ENCODE results near the gene GIT1. TPM values are rescaled to one million over a fixed set of nuclear protein-coding genes. Genes with fewer than 3 reads are reported as not detected.
A peak's percentile ranks its signal among the peaks of the same experiment; 100 is the strongest.

Gene GIT1
- total and polyA plus RNA-seq, 2 of the 13 experiments (the other 11 are each of a cell fraction or from before 2014, with no cell fraction given): 14.2 to 30.8 TPM

DNA sequence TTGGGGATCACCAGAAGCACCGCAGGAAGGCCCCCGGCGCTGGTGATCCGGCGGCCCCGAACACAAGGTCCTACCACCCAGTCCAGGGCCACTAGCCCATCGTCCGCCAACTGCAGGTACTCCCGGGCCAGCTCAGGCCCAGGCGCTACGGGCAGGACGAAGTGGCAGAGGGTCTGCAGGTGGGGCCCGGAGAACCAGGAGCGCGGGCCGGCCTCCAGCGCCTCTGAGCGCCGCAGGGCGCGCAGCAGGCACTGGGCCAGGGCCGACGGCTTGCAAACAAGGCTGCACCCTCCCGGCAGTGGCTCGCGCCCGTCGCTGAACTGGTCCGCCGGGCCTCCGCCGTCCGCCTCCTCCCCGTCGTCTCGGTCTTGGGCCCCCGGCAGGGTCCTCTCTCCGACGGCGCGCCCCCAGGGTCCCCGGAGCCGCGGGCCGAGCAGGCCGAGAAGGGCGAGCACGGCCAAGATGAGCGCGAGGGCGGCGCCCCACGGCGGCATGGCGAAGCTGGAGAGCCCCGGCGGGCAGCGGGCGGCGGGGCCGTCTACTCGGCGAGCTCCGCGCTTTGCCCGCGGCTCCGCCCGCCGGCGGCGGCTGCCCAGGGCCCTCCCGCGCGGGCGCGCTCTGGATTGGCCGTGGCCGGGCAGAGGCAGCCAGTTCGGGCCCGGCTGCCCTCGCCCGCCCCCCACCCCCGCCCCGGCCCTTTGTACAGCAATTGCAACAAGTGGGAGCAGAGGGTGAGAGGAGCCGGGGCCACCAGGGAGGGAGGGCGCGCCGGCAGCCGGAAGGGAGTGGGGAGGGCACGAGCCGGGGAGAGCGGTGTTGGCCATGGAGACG lies 22.8 kb downstream of the GIT1 start, which contains the start of gene ABHD15 (continued):
- TF ChIP-seq ZNF263 (CRISPR knock-in tag; IDR thresholded peaks at IDR 0.05) (0 out of 2 replicates have a peak, but pooled peaks have one; percentile 3), ZNF878 (CRISPR knock-in tag; IDR thresholded peaks at IDR 0.05) (no peak), NCOR1 (IDR thresholded peaks at IDR 0.05; ENCODE audit: borderline replicate concordance, low read length) (no peak), ZNF772 (CRISPR knock-in tag; IDR thresholded peaks at IDR 0.05) (0 out of 2 replicates have a peak, but pooled peaks have one; percentile 15), MIER3 (CRISPR knock-in tag; IDR thresholded peaks at IDR 0.05; ENCODE audit: borderline replicate concordance) (no peak), ZNF432 (CRISPR knock-in tag; IDR thresholded peaks at IDR 0.05; ENCODE audit: borderline replicate concordance) (no peak), MBD4 (IDR thresholded peaks at IDR 0.05; ENCODE audit: borderline replicate concordance, low read length) (no peak), ATRX (CRISPR knock-in tag; IDR thresholded peaks at IDR 0.05; ENCODE audit: borderline replicate concordance) (no peak), MAFK (conservative IDR thresholded peaks at IDR 0.05 in 1 of 2, IDR thresholded peaks at IDR 0.05 in 1 of 2; ENCODE audit: low read length in 2 of 2) (no peak), TBP (CRISPR knock-in tag; IDR thresholded peaks at IDR 0.05) (no peak), ZNF33B (CRISPR knock-in tag; IDR thresholded peaks at IDR 0.05) (no peak; the same call in 1 of the 2 replicates), ZNF350 (CRISPR knock-in tag; IDR thresholded peaks at IDR 0.05; ENCODE audit: borderline replicate concordance, low read depth) (no peak), ZNF713 (CRISPR knock-in tag; IDR thresholded peaks at IDR 0.05) (no peak), SP140L (CRISPR knock-in tag; IDR thresholded peaks at IDR 0.05; ENCODE audit: borderline replicate concordance) (no peak)
- TF ChIP-seq, protein P1, sequence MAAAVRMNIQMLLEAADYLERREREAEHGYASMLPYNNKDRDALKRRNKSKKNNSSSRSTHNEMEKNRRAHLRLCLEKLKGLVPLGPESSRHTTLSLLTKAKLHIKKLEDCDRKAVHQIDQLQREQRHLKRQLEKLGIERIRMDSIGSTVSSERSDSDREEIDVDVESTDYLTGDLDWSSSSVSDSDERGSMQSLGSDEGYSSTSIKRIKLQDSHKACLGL (CRISPR knock-in tag; IDR thresholded peaks at IDR 0.05): 0 out of 2 replicates have a peak, but pooled peaks have one; percentile 35
- TF ChIP-seq, protein P2, sequence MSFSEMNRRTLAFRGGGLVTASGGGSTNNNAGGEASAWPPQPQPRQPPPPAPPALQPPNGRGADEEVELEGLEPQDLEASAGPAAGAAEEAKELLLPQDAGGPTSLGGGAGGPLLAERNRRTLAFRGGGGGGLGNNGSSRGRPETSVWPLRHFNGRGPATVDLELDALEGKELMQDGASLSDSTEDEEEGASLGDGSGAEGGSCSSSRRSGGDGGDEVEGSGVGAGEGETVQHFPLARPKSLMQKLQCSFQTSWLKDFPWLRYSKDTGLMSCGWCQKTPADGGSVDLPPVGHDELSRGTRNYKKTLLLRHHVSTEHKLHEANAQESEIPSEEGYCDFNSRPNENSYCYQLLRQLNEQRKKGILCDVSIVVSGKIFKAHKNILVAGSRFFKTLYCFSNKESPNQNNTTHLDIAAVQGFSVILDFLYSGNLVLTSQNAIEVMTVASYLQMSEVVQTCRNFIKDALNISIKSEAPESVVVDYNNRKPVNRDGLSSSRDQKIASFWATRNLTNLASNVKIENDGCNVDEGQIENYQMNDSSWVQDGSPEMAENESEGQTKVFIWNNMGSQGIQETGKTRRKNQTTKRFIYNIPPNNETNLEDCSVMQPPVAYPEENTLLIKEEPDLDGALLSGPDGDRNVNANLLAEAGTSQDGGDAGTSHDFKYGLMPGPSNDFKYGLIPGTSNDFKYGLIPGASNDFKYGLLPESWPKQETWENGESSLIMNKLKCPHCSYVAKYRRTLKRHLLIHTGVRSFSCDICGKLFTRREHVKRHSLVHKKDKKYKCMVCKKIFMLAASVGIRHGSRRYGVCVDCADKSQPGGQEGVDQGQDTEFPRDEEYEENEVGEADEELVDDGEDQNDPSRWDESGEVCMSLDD (CRISPR knock-in tag; IDR thresholded peaks at IDR 0.05; ENCODE audit: borderline replicate concordance): no peak; the same call in 1 of the 2 replicates
- TF ChIP-seq, protein P3, sequence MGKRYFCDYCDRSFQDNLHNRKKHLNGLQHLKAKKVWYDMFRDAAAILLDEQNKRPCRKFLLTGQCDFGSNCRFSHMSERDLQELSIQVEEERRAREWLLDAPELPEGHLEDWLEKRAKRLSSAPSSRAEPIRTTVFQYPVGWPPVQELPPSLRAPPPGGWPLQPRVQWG (CRISPR knock-in tag; IDR thresholded peaks at IDR 0.05; ENCODE audit: borderline replicate concordance, low read depth): no peak
- TF ChIP-seq, protein P4, sequence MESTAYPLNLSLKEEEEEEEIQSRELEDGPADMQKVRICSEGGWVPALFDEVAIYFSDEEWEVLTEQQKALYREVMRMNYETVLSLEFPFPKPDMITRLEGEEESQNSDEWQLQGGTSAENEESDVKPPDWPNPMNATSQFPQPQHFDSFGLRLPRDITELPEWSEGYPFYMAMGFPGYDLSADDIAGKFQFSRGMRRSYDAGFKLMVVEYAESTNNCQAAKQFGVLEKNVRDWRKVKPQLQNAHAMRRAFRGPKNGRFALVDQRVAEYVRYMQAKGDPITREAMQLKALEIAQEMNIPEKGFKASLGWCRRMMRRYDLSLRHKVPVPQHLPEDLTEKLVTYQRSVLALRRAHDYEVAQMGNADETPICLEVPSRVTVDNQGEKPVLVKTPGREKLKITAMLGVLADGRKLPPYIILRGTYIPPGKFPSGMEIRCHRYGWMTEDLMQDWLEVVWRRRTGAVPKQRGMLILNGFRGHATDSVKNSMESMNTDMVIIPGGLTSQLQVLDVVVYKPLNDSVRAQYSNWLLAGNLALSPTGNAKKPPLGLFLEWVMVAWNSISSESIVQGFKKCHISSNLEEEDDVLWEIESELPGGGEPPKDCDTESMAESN (CRISPR knock-in tag; conservative IDR thresholded peaks at IDR 0.05): peak; percentile 63; the same call in 1 of the 2 replicates
- TF ChIP-seq, protein P5, sequence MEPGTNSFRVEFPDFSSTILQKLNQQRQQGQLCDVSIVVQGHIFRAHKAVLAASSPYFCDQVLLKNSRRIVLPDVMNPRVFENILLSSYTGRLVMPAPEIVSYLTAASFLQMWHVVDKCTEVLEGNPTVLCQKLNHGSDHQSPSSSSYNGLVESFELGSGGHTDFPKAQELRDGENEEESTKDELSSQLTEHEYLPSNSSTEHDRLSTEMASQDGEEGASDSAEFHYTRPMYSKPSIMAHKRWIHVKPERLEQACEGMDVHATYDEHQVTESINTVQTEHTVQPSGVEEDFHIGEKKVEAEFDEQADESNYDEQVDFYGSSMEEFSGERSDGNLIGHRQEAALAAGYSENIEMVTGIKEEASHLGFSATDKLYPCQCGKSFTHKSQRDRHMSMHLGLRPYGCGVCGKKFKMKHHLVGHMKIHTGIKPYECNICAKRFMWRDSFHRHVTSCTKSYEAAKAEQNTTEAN (CRISPR knock-in tag; conservative IDR thresholded peaks at IDR 0.05): no peak
- TF ChIP-seq, protein P6, sequence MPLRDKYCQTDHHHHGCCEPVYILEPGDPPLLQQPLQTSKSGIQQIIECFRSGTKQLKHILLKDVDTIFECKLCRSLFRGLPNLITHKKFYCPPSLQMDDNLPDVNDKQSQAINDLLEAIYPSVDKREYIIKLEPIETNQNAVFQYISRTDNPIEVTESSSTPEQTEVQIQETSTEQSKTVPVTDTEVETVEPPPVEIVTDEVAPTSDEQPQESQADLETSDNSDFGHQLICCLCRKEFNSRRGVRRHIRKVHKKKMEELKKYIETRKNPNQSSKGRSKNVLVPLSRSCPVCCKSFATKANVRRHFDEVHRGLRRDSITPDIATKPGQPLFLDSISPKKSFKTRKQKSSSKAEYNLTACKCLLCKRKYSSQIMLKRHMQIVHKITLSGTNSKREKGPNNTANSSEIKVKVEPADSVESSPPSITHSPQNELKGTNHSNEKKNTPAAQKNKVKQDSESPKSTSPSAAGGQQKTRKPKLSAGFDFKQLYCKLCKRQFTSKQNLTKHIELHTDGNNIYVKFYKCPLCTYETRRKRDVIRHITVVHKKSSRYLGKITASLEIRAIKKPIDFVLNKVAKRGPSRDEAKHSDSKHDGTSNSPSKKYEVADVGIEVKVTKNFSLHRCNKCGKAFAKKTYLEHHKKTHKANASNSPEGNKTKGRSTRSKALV (CRISPR knock-in tag; IDR thresholded peaks at IDR 0.05): peak; percentile 96; the same call in 1 of the 2 replicates
